HG03064 (cell line): ENCODE results near the gene TRPC4.
"Not testable (repeated sequence)": the region's sequence is repeated elsewhere in the genome, so short reads cannot be mapped to it uniquely, and the experiment has no call there.

ENCODE experiments used
- ATAC-seq: cut with Tn5 transposase; IDR thresholded peaks from one replicate; pipeline ENCODE4 v1.9.1; 2021; ENCODE audit warnings: low read depth; ENCODE audit not compliant: unreplicated experiment

The TRPC4 gene

GRCh38 chr13:37615276-37615675 is 254.3 kb downstream of the TRPC4 start:
- ATAC-seq, result no peak

- ATAC-seq, result no peak
These were observed 255.9 kb downstream of the TRPC4 start for GRCh38 chr13:37613638-37614037.

- ATAC-seq, result no peak
These were observed 256.3 kb downstream of the TRPC4 start for GRCh38 chr13:37613236-37613635.

- ATAC-seq, result no peak
These were observed 260.7 kb downstream of the TRPC4 start for GRCh38 chr13:37608750-37609339.

GRCh38 chr13:37602733-37603381 is 266.7 kb downstream of the TRPC4 start:
- ATAC-seq, result no peak

- no peak for ATAC-seq
These were observed 267.7 kb downstream of the TRPC4 start for GRCh38 chr13:37601648-37602440.

- ATAC-seq, result no peak
These were observed 270.1 kb downstream of the TRPC4 start for GRCh38 chr13:37599519-37599918.

GRCh38 chr13:37598597-37598996 is 271.0 kb downstream of the TRPC4 start, which contains the start of gene POSTN:
POSTN (minus strand) TSS chr13:37598768; CDS start chr13:37598726, 42 bp downstream.
- ATAC-seq, result no peak

- ATAC-seq, result no peak
These were observed 272.0 kb downstream of the TRPC4 start for GRCh38 chr13:37597477-37598025.

GRCh38 chr13:37596805-37597204 is 272.8 kb downstream of the TRPC4 start:
- no peak for ATAC-seq

GRCh38 chr13:37595162-37595561 is 274.4 kb downstream of the TRPC4 start:
- ATAC-seq, result no peak

- ATAC-seq, result no peak
These were observed 275.0 kb downstream of the TRPC4 start for GRCh38 chr13:37594550-37594949.

- not testable (repeated sequence) for ATAC-seq
These were observed 280.2 kb downstream of the TRPC4 start for GRCh38 chr13:37589381-37589780.

- no peak for ATAC-seq
These were observed 282.3 kb downstream of the TRPC4 start for GRCh38 chr13:37587236-37587635.
